Astrocyte (in vitro differentiated cells and primary cell): ENCODE data around the gene SPATC1L.

ENCODE experiments used
- EZH2 ChIP-seq: IDR thresholded peaks from 2 replicates; pipeline ENCODE4 v1.6.1; 2012; ENCODE audit warnings: mild to moderate bottlenecking, low read length, inconsistent platforms; ENCODE audit not compliant: insufficient read depth
- TF ChIP-seq, protein P1 (sequence below): IDR thresholded peaks from 2 replicates; pipeline ENCODE4 v1.5.1; 2011; ENCODE audit warnings: low read depth, mild to moderate bottlenecking, inconsistent platforms, low read length, moderate library complexity; ENCODE audit not compliant: insufficient read depth

DNA sequence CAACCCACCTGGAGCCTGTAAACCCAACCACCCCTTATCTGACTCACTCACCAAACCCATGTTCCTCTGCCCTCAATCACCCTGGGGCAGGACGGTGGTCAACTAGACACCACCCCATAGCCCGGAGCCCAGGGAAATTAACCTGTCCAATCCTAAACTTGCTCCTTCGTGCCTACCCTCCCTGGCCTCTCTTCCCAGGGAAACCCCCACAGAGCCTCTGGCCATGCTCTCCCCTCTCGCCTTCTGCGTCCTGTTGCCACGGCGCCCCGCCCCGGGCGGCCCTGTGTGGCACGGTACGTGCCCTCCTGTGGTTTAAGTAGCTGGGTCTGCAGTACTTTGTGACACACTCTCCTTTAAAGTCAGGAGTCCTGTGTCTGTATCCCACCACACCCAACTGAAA is 24.9 kb downstream of the SPATC1L start:
- TF ChIP-seq, protein P1, sequence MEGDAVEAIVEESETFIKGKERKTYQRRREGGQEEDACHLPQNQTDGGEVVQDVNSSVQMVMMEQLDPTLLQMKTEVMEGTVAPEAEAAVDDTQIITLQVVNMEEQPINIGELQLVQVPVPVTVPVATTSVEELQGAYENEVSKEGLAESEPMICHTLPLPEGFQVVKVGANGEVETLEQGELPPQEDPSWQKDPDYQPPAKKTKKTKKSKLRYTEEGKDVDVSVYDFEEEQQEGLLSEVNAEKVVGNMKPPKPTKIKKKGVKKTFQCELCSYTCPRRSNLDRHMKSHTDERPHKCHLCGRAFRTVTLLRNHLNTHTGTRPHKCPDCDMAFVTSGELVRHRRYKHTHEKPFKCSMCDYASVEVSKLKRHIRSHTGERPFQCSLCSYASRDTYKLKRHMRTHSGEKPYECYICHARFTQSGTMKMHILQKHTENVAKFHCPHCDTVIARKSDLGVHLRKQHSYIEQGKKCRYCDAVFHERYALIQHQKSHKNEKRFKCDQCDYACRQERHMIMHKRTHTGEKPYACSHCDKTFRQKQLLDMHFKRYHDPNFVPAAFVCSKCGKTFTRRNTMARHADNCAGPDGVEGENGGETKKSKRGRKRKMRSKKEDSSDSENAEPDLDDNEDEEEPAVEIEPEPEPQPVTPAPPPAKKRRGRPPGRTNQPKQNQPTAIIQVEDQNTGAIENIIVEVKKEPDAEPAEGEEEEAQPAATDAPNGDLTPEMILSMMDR, result no peak
- TF ChIP-seq EZH2, result no peak
